SK-N-SH (cell line): Measurements from ENCODE around the gene RRM2. TPM values are rescaled to one million over a fixed set of nuclear protein-coding genes. Genes with fewer than 3 reads are reported as not detected.

Experiments used
- CTCF ChIA-PET: fragments of 300-600, 350-600 bp; formaldehyde crosslinking; extraction: SDS; loops from one replicate; lab custom pipeline; 2021; lab: Yijun Ruan, JAX
- POLR2A ChIA-PET: fragments of 350-600 bp; sonication (Branson Sonifier 250); formaldehyde crosslinking; extraction: SDS; loops from one replicate; lab custom pipeline; 2020; ENCODE audit warnings: antibody characterized with exemption, inconsistent platforms; lab: Yijun Ruan, JAX
- DNase-seq: peaks from one replicate; pipeline ENCODE4 v3.0.0; 2012
- H2AFZ ChIP-seq: fragments of 200-600 bp; sonication (generic); 2 replicates; pipeline ENCODE4 v1.8.1; 2016; ENCODE audit warnings: antibody characterized with exemption, mild to moderate bottlenecking, low read depth
- H3F3A ChIP-seq: fragments of 200-600 bp; sonication (generic); replicated peaks from 2 replicates; pipeline ENCODE3; 2016; ENCODE audit warnings: antibody characterized with exemption, mild to moderate bottlenecking; ENCODE audit not compliant: insufficient read depth
- H3K27ac ChIP-seq, 2 experiments: fragments of 200-500 bp in 1 of 2; fragments of 200-600 bp in 1 of 2; sonication (Bioruptor generic) in 1 of 2; sonication (generic), shearing (Covaris generic) in 1 of 2; 2 replicates each; pipeline versions ENCODE4 v1.5.1 to v1.6.1; 2014 to 2016; ENCODE audit warnings: low read depth in 2 of 2, inconsistent platforms in 1 of 2, low read length in 1 of 2, mild to moderate bottlenecking in 1 of 2, mixed read lengths in 1 of 2
- H3K27me3 ChIP-seq: fragments of 200-600 bp; sonication (generic), shearing (Covaris generic); 2 replicates; pipeline ENCODE4 v1.6.1; 2016; ENCODE audit warnings: mixed run types; ENCODE audit not compliant: insufficient read depth
- H3K36me3 ChIP-seq, 2 experiments: fragments of 200-500 bp in 1 of 2; fragments of 200-600 bp in 1 of 2; sonication (Bioruptor generic) in 1 of 2; sonication (generic) in 1 of 2; replicated peaks in 1 of 2; 2 replicates each; pipeline versions ENCODE3 to v1.5.1; 2014 to 2016; ENCODE audit warnings: low read length in 1 of 2, mild to moderate bottlenecking in 1 of 2; ENCODE audit not compliant: insufficient read depth in 2 of 2, control insufficient read depth in 1 of 2
- H3K4me1 ChIP-seq, 2 experiments: fragments of 200-500 bp in 1 of 2; fragments of 200-600 bp in 1 of 2; sonication (Bioruptor generic) in 1 of 2; sonication (generic), shearing (Covaris generic) in 1 of 2; 2 replicates each; pipeline versions ENCODE4 v1.5.1 to v1.6.1; 2014 to 2016; ENCODE audit warnings: low read depth in 1 of 2, low read length in 1 of 2, mixed run types in 1 of 2; ENCODE audit not compliant: insufficient read depth in 2 of 2, control insufficient read depth in 1 of 2
- H3K4me2 ChIP-seq: fragments of 200-600 bp; sonication (generic), shearing (Covaris generic); 2 replicates; pipeline ENCODE4 v1.6.1; 2017; ENCODE audit warnings: mixed run types
- H3K4me3 ChIP-seq, 2 experiments: fragments of 200-500 bp in 1 of 2; fragments of 200-600 bp in 1 of 2; sonication (Bioruptor generic) in 1 of 2; sonication (generic), shearing (Covaris generic) in 1 of 2; 2 replicates each; pipeline versions ENCODE4 v1.5.1 to v1.8.1; 2014 to 2016; ENCODE audit warnings: low read depth in 2 of 2, inconsistent platforms in 1 of 2, low read length in 1 of 2, mild to moderate bottlenecking in 1 of 2, mixed read lengths in 1 of 2, moderate library complexity in 1 of 2
- H3K79me2 ChIP-seq: fragments of 200-600 bp; sonication (generic); 2 replicates; pipeline ENCODE4 v1.8.1; 2017; ENCODE audit warnings: mild to moderate bottlenecking; ENCODE audit not compliant: insufficient read depth
- H3K9ac ChIP-seq: fragments of 200-600 bp; sonication (generic); 2 replicates; pipeline ENCODE4 v1.6.1; 2017; ENCODE audit warnings: mixed run types
- H3K9me2 ChIP-seq: fragments of 200-600 bp; sonication (generic); 2 replicates; pipeline ENCODE4 v1.6.1; 2017; ENCODE audit warnings: mixed run types
- H3K9me3 ChIP-seq: fragments of 200-600 bp; sonication (generic); 2 replicates; pipeline ENCODE4 v1.6.1; 2017; ENCODE audit warnings: mixed run types, mild to moderate bottlenecking, moderate library complexity
- H4K20me1 ChIP-seq: fragments of 200-600 bp; sonication (generic); 2 replicates; pipeline ENCODE4 v1.6.1; 2017; ENCODE audit warnings: mild to moderate bottlenecking, mixed run types; ENCODE audit not compliant: insufficient read depth
- CHD2 ChIP-seq: fragments of 150-350 bp; IDR thresholded peaks from 2 replicates; pipeline ENCODE4 v1.6.1; 2018; ENCODE audit warnings: low read length; ENCODE audit not compliant: partially characterized antibody
- EZH2phosphoT487 ChIP-seq: fragments of 200-600 bp; sonication (generic); IDR thresholded peaks from 2 replicates; pipeline ENCODE4 v1.6.1; 2017; ENCODE audit warnings: low read depth, mixed run types, mild to moderate bottlenecking, antibody characterized with exemption, moderate library complexity, borderline replicate concordance
- FOSL2 ChIP-seq: IDR thresholded peaks from 2 replicates; pipeline ENCODE4 v1.4.0; 2012; ENCODE audit warnings: low read depth, mild to moderate bottlenecking, moderate library complexity, borderline replicate concordance
- FOXJ3 ChIP-seq: sonication (generic); formaldehyde crosslinking; IDR thresholded peaks from 2 replicates; pipeline ENCODE4 v1.5.1; 2020; ENCODE audit warnings: mild to moderate bottlenecking, missing genetic modification reagents
- GABPA ChIP-seq: IDR thresholded peaks from 2 replicates; pipeline ENCODE4 v1.4.0; 2012; ENCODE audit warnings: low read depth, mild to moderate bottlenecking
- JUND ChIP-seq: IDR thresholded peaks from 2 replicates; pipeline ENCODE4 v1.4.0; 2012
- MEF2A ChIP-seq: IDR thresholded peaks from 2 replicates; pipeline ENCODE4 v1.4.0; 2012; ENCODE audit warnings: low read depth, borderline replicate concordance
- NFIC ChIP-seq: IDR thresholded peaks from 2 replicates; pipeline ENCODE4 v1.4.0; 2012; ENCODE audit warnings: borderline replicate concordance
- RAD21 ChIP-seq: IDR thresholded peaks from 2 replicates; pipeline ENCODE4 v1.6.1; 2012; ENCODE audit warnings: mild to moderate bottlenecking, low read length
- RCOR1 ChIP-seq: fragments of 150-350 bp; IDR thresholded peaks from 2 replicates; pipeline ENCODE4 v1.6.1; 2017; ENCODE audit warnings: antibody characterized with exemption, low read length
- RFX5 ChIP-seq: IDR thresholded peaks from 2 replicates; pipeline ENCODE4 v1.6.1; 2012; ENCODE audit warnings: mild to moderate bottlenecking, improper control_type of control experiment, low read length
- RXRA ChIP-seq: IDR thresholded peaks from 2 replicates; pipeline ENCODE4 v1.4.0; 2012; ENCODE audit warnings: low read depth, mild to moderate bottlenecking, borderline replicate concordance
- SIN3A ChIP-seq: IDR thresholded peaks from 2 replicates; pipeline ENCODE4 v1.6.1; 2012; ENCODE audit warnings: low read depth, mild to moderate bottlenecking, low read length, moderate library complexity, borderline replicate concordance
- SMC3 ChIP-seq: IDR thresholded peaks from 2 replicates; pipeline ENCODE4 v1.6.1; 2012; ENCODE audit warnings: low read depth, low read length, improper control_type of control experiment
- TAF1 ChIP-seq: IDR thresholded peaks from 2 replicates; pipeline ENCODE4 v1.6.1; 2012; ENCODE audit warnings: low read depth, mild to moderate bottlenecking, low read length, moderate library complexity, borderline replicate concordance
- TEAD4 ChIP-seq: IDR thresholded peaks from 2 replicates; pipeline ENCODE4 v1.4.0; 2012; ENCODE audit warnings: mild to moderate bottlenecking, borderline replicate concordance; ENCODE audit not compliant: insufficient read depth
- WGBS: methylation state at CpG from one replicate; pipeline ENCODE4 v1.1.6; 2017; ENCODE audit warnings: low lambda C conversion rate; 5-methylcytosine and 5-hydroxymethylcytosine counted together
- polyA plus RNA-seq, 3 experiments: library from polyadenylated mRNA; depleted of rRNA; stranded (reverse); fragments of >200 nt; gene quantifications; 2 replicates each; pipeline ENCODE4 v1.2.3, GENCODE V29; 2012
- TF ChIP-seq, protein P1 (sequence below): fragments of 150-350 bp; IDR thresholded peaks from 2 replicates; pipeline ENCODE4 v1.6.1; 2016; ENCODE audit warnings: mild to moderate bottlenecking, low read depth, low read length
- TF ChIP-seq, protein P2 (sequence below): IDR thresholded peaks from 2 replicates; pipeline ENCODE4 v1.6.1; 2012; ENCODE audit warnings: mild to moderate bottlenecking, low read depth, low read length, moderate library complexity
- TF ChIP-seq, protein P3 (sequence below): IDR thresholded peaks from 2 replicates; pipeline ENCODE4 v1.4.0; 2012; ENCODE audit warnings: low read depth, borderline replicate concordance
- TF ChIP-seq, protein P4 (sequence below): fragments of 200-600 bp; sonication (generic); IDR thresholded peaks from 2 replicates; pipeline ENCODE4 v1.6.1; 2017; ENCODE audit warnings: antibody characterized with exemption, mild to moderate bottlenecking, moderate library complexity

RRM2 gene
- polyA plus RNA-seq, 1 of the 3 experiments (the other 2 are of a cell fraction): 38.9 TPM

DNA sequence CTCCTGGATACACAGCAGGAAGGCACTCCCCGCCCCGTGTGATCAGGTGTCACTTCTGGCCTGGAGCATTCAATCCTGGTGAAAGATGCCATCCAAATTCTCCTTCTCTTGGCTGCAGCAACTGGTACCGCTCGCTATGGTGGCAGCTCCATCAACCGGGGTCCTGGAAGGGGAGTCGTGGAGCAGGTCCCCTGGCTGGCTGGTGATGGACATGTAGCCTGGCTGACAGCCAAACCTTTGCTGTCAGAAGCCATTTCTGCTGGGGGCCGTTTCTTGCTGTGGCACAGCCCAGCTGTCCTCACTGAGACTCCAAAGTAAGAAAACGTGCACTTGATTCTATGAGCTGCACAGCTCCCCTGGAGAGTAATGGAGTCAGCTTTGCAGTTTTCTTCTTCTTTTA, 35.2 kb upstream of the RRM2 start:
- Histone ChIP-seq H3K4me2 (no peak overlapping the region), H2AFZ (no peak overlapping the region), H3K4me3 (no peak overlapping the region), H3F3A (peaks cover 6% of the 10 kb centered on the region), H3K79me2 (no peaks in the 10 kb centered on the region), H3K9me3 (no peaks in the 10 kb centered on the region), H3K27me3 (peaks cover 5% of the 10 kb centered on the region; the same call in 1 of the 2 replicates), H4K20me1 (no peaks in the 10 kb centered on the region), H3K4me1 (no peaks in the 10 kb centered on the region), H3K9ac (no peak overlapping the region), H3K9me2 (no peaks in the 10 kb centered on the region), H3K36me3 (no peaks in the 10 kb centered on the region), H3K27ac (no peak overlapping the region)
- ChIA-PET CTCF (interaction anchor here (1.6 to 36.2 kb wide), 4 partner anchors 9 to 348 kb away, joined by 3 to 946 read pairs (median 480); partner anchors contain the start of gene CYS1), POLR2A (no interaction called here)
- 64% methylated on average over 8 of the region's 8 CpGs for WGBS
- no peak for TF ChIP-seq RXRA
- TF ChIP-seq TAF1: no peak
- TF ChIP-seq RCOR1: no peak
- TF ChIP-seq EZH2phosphoT487: no peak
- TF ChIP-seq TEAD4: no peak
- no peak for TF ChIP-seq SIN3A
- no peak for TF ChIP-seq SMC3
- TF ChIP-seq MEF2A: no peak
- TF ChIP-seq RFX5: no peak
- TF ChIP-seq, protein P1, sequence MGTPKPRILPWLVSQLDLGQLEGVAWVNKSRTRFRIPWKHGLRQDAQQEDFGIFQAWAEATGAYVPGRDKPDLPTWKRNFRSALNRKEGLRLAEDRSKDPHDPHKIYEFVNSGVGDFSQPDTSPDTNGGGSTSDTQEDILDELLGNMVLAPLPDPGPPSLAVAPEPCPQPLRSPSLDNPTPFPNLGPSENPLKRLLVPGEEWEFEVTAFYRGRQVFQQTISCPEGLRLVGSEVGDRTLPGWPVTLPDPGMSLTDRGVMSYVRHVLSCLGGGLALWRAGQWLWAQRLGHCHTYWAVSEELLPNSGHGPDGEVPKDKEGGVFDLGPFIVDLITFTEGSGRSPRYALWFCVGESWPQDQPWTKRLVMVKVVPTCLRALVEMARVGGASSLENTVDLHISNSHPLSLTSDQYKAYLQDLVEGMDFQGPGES: no peak
- TF ChIP-seq NFIC: no peak
- TF ChIP-seq FOSL2: no peak
- TF ChIP-seq, protein P2, sequence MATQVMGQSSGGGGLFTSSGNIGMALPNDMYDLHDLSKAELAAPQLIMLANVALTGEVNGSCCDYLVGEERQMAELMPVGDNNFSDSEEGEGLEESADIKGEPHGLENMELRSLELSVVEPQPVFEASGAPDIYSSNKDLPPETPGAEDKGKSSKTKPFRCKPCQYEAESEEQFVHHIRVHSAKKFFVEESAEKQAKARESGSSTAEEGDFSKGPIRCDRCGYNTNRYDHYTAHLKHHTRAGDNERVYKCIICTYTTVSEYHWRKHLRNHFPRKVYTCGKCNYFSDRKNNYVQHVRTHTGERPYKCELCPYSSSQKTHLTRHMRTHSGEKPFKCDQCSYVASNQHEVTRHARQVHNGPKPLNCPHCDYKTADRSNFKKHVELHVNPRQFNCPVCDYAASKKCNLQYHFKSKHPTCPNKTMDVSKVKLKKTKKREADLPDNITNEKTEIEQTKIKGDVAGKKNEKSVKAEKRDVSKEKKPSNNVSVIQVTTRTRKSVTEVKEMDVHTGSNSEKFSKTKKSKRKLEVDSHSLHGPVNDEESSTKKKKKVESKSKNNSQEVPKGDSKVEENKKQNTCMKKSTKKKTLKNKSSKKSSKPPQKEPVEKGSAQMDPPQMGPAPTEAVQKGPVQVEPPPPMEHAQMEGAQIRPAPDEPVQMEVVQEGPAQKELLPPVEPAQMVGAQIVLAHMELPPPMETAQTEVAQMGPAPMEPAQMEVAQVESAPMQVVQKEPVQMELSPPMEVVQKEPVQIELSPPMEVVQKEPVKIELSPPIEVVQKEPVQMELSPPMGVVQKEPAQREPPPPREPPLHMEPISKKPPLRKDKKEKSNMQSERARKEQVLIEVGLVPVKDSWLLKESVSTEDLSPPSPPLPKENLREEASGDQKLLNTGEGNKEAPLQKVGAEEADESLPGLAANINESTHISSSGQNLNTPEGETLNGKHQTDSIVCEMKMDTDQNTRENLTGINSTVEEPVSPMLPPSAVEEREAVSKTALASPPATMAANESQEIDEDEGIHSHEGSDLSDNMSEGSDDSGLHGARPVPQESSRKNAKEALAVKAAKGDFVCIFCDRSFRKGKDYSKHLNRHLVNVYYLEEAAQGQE: no peak
- TF ChIP-seq, protein P3, sequence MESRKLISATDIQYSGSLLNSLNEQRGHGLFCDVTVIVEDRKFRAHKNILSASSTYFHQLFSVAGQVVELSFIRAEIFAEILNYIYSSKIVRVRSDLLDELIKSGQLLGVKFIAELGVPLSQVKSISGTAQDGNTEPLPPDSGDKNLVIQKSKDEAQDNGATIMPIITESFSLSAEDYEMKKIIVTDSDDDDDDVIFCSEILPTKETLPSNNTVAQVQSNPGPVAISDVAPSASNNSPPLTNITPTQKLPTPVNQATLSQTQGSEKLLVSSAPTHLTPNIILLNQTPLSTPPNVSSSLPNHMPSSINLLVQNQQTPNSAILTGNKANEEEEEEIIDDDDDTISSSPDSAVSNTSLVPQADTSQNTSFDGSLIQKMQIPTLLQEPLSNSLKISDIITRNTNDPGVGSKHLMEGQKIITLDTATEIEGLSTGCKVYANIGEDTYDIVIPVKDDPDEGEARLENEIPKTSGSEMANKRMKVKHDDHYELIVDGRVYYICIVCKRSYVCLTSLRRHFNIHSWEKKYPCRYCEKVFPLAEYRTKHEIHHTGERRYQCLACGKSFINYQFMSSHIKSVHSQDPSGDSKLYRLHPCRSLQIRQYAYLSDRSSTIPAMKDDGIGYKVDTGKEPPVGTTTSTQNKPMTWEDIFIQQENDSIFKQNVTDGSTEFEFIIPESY: no peak
- no peak for TF ChIP-seq GABPA
- TF ChIP-seq, protein P4, sequence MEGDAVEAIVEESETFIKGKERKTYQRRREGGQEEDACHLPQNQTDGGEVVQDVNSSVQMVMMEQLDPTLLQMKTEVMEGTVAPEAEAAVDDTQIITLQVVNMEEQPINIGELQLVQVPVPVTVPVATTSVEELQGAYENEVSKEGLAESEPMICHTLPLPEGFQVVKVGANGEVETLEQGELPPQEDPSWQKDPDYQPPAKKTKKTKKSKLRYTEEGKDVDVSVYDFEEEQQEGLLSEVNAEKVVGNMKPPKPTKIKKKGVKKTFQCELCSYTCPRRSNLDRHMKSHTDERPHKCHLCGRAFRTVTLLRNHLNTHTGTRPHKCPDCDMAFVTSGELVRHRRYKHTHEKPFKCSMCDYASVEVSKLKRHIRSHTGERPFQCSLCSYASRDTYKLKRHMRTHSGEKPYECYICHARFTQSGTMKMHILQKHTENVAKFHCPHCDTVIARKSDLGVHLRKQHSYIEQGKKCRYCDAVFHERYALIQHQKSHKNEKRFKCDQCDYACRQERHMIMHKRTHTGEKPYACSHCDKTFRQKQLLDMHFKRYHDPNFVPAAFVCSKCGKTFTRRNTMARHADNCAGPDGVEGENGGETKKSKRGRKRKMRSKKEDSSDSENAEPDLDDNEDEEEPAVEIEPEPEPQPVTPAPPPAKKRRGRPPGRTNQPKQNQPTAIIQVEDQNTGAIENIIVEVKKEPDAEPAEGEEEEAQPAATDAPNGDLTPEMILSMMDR: no peak
- TF ChIP-seq JUND: no peak
- no peak for TF ChIP-seq FOXJ3 (CRISPR knock-in tag)
- no peak for TF ChIP-seq CHD2
- no peak for TF ChIP-seq RAD21
- no peak for DNase-seq
